HG02642 (cell line): ENCODE results near the gene NEK4.
"Not testable (repeated sequence)": the region's sequence is repeated elsewhere in the genome, so short reads cannot be mapped to it uniquely, and the experiment has no call there.

Experiments
- ATAC-seq: cut with Tn5 transposase; IDR thresholded peaks from one replicate; pipeline ENCODE4 v1.9.1; 2021; ENCODE audit warnings: mild to moderate bottlenecking; ENCODE audit not compliant: unreplicated experiment, poor library complexity

NEK4 gene

DNA sequence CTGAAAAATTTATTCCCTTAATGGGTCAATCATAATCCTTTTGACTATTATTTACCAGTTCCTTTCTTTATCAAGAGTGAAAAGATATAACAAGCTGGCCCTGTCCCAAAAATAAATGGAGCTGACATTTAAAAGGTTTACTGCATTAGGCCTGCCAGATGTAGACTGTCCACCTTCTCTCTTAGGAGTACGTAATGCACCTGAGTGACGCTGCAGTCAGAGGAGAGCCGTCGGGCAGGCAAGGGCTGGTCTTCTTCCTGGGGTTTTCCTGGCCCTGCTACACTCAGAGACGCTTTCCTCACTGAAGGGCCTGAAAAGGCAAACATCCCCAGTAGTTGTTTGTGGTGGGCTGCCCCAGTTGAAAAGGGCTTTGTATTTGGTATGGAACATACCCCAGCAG is 27.6 kb downstream of the NEK4 start:
- ATAC-seq = no peak

DNA sequence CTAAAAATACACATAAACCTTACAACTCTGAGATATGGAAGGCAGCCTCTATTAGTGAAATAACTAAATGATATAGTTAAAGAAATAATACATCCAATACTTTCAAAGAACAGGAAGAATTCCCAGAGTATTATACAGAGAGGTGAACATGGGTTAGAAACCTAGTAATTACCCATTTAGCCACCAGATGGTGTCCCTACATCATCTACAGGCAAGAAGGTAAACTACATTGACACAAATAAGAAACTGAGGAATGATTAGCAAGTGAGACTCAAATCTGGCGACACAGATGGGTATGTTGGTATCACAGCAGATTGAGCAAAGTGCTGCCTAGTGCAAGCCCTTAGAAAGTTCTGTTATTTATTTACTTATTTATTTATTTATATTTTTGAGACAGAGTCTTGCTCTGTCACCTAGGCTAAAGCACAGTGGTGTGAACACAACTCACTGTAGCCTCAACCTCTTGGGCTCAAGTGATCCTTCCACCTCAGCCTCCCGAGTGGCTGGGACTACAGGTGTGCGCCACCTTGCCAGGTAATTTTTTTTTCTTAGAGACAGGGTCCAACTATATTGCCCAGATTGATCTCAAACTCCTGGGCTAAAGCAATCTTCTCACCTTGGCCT is 28.2 kb downstream of the NEK4 start:
- ATAC-seq = no peak

DNA sequence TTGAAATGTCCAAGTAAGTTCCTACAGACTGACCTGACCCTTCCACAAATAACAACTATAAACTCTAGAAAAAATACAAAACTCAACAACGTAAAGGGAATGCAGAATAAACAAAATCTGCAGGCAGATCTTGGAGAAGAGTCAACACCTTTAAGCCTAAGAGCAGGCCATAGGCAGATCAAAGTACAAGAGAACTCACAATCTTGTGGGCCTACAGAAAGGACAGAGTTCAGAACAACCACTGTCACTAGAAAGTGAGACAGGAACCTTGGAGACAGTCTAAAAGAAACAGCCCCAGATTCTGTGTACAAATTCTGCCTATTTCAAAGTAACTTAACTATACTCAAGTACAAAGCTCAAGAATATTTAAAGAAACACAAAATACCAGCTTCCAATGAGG is 31.0 kb downstream of the NEK4 start:
- no peak for ATAC-seq

DNA sequence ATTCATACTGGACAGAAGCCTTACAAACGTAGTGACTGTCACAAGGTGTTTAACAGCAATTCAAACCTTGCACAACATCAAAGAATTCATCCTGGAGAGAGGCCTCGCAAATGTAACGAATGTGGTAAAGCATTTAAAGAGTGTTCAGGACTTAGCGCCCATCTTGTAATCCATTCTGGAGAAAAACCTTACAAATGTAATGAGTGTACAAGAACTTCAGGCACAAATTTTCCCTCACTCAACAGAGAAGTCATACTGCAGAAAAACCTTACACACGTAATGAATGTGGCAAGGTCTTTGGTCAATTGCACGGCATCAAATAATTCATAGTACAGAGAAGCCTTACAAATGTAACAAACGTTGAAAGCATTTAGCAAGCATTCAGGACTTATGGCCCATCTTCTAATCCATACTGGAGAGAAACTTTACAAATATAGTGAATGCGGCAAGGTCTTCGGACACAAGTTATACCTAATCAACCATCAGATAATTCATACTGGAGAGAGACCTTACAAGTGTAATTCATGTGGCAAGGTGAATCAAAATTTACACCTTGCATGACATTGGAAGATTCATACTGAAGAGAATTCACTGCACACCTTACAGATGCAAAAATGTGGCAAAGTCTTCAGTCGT is 37.4 kb downstream of the NEK4 start:
- no peak for ATAC-seq

DNA sequence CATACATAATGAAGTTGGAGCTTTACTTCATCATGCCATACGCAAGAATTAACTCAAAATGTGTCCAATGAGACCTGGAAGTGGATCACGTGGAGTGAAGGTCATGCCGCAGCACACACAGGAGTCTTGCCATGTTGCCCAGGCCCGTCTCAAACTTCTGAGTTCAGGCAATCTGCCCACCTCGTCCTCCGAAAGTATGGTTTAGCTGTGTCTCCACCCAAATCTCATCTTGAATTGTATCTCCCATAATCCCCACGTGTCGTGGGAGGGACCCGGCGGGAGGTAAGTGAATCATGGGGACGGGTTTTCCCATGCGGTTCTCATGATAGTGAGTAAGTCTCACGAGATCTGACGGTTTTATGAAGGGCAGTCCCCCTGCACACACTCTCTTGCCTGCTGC is 39.1 kb downstream of the NEK4 start:
- ATAC-seq = no peak

DNA sequence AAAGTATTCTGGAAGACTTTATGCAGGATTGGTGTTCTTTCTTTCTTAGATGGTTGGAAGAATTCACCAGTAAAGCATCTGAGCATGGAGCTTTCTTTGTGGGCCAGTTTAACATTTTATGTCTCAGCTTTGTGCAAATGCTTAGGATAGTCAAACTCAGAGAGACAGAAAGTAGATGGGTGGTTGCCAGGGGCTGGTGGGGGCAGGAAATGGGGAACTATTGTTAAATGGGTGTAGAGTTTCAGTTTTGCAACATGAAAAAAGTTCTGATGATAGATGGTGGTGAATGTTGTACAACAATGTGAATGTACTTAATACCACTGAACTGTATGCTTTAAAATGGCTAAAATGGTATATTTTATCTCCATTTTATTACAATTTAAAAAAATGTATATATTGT is 40.1 kb downstream of the NEK4 start:
- ATAC-seq = no peak

DNA sequence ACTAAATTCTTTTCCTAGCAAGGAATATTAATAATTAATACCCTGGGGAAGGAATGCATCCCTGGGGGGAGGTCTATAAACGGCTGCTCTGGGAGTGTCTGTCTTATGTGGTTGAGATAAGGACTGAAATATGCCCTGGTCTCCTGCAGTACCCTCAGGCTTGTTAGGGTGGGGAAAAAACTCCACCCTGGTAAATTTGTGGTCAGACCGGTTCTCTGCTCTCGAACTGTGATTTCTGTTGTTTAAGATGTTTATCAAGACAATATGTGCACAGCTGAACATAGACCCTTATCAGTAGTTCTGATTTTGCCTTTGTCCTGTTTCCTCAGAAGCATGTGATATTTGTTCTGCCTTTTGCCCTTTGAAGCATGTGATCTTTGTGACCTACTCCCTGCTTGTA is 42.0 kb downstream of the NEK4 start:
- not testable (repeated sequence) for ATAC-seq

DNA sequence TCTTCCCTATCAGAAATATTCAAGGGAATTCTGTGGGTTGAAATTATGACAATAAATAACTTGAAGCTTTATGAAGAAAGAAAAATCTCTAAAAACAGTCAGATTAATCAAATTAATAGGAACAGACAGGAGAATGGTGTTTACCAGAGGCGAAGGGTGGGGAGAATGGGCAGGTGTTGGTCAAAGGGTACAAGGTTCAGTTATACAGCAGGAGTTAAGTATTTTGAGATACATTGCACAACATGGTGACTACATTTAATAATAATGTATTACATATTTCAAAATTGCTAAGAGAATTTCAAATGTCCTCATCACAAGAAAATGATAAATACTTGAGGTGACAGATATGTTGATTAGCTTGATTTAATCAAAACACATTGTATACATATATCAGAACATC is 46.2 kb downstream of the NEK4 start:
- ATAC-seq = no peak

DNA sequence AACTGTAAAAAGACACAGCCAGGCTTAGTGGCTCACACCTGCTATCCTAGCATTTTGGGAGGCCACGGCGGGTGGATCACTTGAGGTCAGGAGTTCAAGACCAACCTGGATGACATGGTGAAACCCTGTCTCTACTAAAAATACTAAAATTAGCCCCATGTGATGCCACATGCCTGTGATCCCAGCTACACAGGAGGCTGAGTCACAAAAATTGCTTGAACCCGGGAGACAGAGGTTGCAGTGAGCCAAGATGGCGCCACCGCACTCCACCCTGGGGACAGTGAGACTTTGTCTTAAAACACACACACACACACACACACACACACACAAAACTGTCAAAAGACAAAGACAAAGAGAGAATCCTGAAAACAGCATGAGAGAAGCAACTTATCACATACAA is 46.8 kb downstream of the NEK4 start:
- ATAC-seq = no peak

DNA sequence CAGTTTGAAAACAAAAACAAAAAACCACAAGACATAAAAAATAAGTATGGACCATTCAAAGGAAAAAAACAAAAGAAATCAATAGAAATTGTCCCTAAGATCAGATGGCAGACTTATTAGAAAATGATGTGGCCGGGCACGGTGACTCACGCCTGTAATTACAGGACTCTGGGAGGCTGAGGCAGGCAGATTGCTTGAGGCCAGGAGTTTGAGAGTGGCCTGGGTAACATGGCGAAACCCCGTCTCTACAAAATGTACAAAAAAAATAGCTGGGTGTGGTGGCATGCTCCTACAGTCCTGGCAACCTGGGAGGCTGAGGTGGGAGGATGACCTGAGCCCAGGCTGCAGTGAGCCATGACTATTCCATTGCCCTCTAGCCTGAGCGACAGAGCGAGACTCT is 48.2 kb downstream of the NEK4 start:
- no peak for ATAC-seq

DNA sequence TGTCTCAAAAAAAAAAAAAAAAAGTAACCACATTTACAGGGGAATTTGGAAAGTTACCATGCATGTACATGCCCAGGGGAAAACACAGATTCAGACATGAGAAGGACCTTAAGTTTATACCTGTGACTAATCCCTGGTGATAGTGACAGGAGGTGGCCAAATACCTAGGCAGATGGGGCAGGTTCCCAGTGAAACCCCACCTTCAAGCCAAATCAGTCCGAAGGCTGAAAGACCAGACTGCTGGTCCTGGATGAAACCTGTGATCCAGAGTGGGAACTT is 49.1 kb downstream of the NEK4 start:
- no peak for ATAC-seq

DNA sequence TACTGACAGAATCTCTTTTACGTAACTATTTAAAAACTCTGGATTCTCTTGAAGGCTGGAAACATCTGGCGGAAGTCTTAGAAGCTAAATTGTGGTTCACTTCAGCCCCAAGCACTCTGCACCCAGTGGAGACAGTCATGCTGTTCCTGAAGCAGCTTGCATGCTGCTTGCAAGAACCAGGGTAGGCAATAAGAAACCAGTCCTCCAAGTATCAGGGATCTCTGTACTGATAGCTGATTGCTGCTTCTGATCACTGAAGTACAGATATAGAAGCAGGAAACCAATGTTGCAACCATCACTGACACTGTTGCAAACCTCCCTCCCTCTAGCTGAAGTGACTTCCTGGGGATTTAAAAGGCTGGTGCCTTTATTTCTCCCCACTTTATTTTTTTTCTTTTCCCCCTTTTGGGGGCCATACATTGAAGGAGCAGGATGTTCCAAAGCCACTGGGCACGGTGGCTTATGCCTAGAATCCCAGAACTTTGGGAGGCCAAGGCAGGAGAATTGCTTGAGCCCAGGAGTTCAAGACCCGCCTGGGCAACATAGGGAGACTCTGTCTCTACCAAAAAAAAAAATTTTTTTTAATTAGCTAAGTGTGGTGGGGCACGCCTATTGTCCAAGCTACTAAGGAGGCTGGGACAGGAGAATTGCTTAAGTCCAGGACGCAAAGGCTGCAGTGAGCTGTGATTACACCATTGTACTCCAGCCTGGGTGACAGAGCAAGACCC is 49.6 kb downstream of the NEK4 start:
- peak; percentile 57 for ATAC-seq

DNA sequence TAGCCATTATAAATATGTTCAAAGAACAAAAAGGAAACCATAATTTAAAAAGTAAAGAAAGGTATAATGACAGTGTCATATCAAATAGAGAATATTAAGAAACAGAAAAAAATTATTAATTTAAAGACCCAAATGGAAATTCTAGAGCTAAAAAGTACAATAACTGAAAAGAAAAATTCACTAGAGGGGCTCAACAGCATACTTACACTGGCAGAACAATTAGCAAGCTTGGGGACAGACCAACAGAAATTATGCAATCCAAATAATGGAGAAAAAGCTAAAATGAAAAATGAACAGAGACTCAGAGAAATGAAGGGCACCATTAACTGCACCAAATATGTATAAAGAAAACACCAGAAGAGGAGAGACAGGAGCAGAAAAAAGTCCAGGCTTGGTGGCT is 51.1 kb downstream of the NEK4 start:
- ATAC-seq = no peak

DNA sequence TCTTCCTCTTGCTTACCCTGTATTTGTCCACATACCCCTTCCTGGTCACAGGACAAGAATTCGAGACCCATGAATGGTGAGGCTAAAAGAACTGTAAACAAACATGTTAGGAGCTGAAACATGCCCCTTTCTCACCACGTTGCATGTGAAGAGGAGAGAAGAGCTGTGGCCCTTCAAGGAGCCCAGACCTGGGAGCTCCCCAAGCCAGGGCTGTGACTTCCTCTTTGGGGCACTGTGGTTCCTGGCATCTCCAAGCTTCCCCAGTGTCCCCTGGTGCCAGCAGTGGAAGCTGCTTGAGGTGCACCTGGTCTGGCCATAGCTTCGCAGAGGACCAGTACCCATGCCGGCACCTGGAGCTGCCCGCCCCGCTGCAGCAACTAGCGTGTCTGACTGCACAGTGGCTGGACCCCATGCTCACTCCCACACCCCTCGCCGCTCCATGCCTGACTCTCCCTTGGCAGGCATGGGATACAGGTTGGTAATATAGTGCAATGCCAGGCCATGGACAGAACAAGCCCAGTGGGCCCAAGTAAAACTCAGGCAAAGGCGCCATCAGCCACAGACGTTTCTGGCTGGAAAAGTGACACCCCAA is 54.9 kb downstream of the NEK4 start:
- no peak for ATAC-seq

DNA sequence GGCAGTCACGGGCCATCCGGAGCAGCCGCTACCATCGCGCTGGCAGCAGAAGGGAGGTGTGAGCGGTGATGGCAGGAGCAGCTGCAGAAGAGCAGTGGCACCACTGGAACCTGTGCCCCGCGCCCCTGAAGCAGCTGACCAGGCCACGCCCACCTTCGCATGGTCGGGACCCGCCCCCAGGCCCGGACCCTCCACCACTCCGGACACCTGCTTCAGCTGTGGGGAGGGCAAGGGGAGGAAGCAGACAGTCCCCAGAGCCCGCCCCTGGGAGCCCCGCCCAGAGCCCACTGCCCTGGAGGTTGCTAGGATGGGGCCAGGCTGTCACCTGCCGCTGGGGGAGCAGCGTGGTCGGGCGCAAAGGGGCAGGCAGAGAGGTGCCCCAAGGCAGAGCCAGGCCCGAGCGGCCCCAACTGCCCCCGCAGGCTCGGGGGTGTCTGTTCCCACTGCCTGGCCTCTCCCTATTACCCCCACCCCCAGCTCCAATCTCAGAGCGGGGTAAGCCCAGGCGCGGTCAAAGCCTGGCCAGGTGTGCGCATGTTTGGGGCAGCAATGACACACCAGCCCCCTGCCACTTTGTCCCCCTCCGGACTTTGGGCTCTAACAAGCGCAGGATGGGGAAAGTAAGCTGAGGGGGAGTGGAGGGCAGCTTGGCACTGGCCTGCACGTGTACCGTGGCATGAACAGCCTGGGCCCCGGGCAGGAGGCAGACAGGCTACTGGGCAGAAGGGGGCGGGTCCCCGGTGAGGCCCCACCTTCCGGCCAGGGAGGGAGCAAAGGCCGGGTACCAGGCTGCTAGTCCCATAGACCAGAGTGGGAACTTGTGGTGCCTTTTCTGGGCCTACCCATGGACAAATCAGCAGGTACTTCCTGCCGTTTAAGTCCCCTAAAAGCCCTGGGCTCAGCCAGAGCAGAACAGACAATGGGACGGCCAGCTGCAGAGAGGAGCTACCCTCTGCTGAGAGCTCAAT is 56.1 kb downstream of the NEK4 start:
- no peak for ATAC-seq

DNA sequence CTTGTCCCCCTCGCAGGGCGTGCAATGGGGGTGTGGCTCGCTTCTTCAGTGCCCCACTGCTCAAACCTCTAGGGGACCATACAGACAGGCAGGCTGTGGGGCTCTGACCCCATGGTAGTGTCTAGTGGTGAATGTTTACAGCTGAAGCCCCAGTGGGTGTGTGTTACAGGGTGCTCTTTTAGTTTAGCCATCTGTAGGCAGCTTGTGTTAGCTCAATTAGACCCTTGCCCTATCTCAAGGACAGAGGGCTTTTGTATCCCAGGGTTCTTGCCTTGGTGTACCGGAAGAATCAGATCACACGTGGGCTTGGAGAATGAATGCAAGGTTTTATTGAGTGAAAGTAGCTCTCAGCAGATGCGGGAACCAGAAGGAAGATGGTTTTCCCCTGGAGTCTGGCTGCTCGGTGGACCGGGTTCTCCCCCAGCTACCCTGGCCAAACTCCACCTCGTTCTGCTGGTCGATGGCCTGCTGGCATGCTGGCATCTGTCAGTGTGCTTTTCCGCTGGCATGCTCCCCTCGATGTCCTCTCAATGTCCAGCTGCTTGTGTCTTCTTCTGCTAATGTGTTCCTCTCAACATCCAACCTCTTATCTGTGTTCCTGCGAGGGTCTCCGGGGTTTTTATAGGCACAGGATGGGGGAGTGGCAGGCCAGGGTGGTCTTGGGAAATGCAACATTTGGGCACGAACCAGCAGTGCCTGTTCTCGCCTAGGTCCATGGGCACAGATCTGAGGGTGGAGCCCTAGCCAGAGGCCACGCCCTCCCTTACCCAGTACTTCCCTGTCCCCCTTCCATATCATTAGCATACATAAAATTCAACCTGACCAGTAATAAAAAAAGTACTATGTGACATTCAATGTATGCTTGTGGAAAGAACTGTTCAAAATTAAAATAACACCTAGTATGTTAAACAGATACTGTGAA is 58.2 kb downstream of the NEK4 start:
- ATAC-seq = no peak

DNA sequence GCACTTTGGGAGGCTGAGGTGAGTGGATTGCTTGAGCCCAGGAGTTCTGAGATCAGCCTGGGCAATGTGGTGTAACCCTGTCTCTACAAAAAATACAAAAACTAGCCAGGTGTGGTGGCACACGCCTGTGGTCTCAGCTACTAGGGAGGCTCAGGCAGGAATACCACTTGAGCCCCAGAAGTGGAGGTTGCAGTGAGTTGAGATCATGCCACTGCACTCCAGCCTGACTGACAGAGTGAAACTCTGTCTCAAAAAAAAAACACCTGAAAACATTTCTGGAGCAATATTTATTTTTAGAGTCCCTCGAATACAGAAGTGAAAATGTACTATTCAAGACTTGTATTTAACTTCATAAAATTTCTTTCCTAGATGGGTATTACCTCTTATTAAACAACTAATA is 60.2 kb downstream of the NEK4 start:
- ATAC-seq = no peak

DNA sequence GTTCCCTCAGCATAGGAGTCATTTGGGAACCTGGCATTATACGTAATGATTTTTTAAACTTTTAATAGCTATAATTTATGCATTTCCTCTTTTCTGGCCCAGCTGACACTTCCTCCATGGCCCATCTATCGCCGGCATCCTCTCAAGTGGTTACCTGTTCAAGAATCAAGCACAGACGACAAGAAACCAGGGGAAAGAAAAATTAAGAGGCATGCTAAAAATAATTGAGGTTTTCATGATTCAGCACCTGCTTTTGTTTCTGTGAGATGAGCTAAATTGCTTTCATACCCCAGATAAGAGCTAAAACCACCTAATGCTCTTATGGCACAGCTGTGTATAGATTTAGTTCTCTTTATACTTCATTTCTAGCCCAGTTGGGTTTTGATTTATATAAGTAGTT is 63.2 kb downstream of the NEK4 start:
- no peak for ATAC-seq
